ENCODE data around the gene NAA15.

DNA sequence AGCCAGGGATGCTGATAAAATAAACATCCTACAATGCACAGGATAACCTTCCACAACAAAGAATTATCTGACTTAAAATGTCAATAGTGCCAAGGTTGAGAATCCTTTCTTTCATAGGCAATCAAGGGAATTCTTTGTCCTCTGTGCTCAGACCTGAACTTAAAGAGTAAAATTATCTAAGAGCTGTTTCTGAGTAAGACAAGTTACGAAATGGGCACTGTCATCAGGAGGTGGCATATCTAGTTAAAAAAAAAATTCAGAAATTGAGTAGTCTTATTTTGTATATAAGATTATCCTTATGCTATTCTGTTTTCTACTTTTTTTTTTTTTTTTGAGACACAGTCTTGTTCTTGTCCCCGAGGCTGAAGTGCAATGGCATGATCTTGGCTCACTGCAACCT lies 149.3 kb downstream of the NAA15 start:
- TF ChIP-seq, protein P1, sequence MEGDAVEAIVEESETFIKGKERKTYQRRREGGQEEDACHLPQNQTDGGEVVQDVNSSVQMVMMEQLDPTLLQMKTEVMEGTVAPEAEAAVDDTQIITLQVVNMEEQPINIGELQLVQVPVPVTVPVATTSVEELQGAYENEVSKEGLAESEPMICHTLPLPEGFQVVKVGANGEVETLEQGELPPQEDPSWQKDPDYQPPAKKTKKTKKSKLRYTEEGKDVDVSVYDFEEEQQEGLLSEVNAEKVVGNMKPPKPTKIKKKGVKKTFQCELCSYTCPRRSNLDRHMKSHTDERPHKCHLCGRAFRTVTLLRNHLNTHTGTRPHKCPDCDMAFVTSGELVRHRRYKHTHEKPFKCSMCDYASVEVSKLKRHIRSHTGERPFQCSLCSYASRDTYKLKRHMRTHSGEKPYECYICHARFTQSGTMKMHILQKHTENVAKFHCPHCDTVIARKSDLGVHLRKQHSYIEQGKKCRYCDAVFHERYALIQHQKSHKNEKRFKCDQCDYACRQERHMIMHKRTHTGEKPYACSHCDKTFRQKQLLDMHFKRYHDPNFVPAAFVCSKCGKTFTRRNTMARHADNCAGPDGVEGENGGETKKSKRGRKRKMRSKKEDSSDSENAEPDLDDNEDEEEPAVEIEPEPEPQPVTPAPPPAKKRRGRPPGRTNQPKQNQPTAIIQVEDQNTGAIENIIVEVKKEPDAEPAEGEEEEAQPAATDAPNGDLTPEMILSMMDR (IDR thresholded peaks at IDR 0.05): no peak
- TF ChIP-seq POLR2A (IDR thresholded peaks at IDR 0.05): no peak
